Pericardium fibroblast (primary cell): ENCODE measurements around the gene PLXNA3. TPM values are rescaled to one million over a fixed set of nuclear protein-coding genes. Genes with fewer than 3 reads are reported as not detected.

Experiments used
- total RNA-seq: library from RNA; depleted of rRNA; stranded (reverse); fragments of >200 nt; gene quantifications from 2 replicates; pipeline ENCODE4 v1.2.3, GENCODE V29; 2015

PLXNA3 gene
- 14.9 and 41.3 TPM in 2 replicates for total RNA-seq

GRCh38 chrX:154458116-154458953 is at the start of gene PLXNA3:
PLXNA3 (plus strand) TSS chrX:154458281; CDS start chrX:154460184, 1,903 bp downstream.

GRCh38 chrX:154409222-154409871 is 48.7 kb upstream of the PLXNA3 start, which contains the start of gene DNASE1L1:
DNASE1L1 (minus strand) TSS chrX:154409254; CDS start chrX:154405568, 3,686 bp downstream.

GRCh38 chrX:154428176-154429171 is 29.6 kb upstream of the PLXNA3 start, which contains the start of gene ATP6AP1:
ATP6AP1 (plus strand) TSS chrX:154428677; CDS start chrX:154428693, 16 bp downstream.

GRCh38 chrX:154436983-154437752 is 20.9 kb upstream of the PLXNA3 start, which contains the start of gene GDI1:
GDI1 (plus strand) TSS chrX:154437154; CDS start chrX:154437255, 101 bp downstream.

GRCh38 chrX:154443992-154444754 is 13.9 kb upstream of the PLXNA3 start, which contains the start of gene FAM50A:
FAM50A (plus strand) TSS chrX:154444141; CDS start chrX:154444236, 95 bp downstream.

GRCh38 chrX:154478728-154479622 is 20.9 kb downstream of the PLXNA3 start, which contains the start of gene LAGE3:
LAGE3 (minus strand) TSS chrX:154479281; CDS start chrX:154478915, 366 bp downstream.

GRCh38 chrX:154486396-154487207 is 28.5 kb downstream of the PLXNA3 start, which contains the start of gene UBL4A:
UBL4A (minus strand) TSS chrX:154486615; CDS start chrX:154486584, 31 bp downstream.

GRCh38 chrX:154490414-154491083 is 32.5 kb downstream of the PLXNA3 start, which contains the start of gene SLC10A3:
SLC10A3 (minus strand) TSS chrX:154490629; CDS start chrX:154488940, 1,689 bp downstream.

GRCh38 chrX:154515966-154516655 is 58.0 kb downstream of the PLXNA3 start, which contains the start of gene FAM3A:
FAM3A (minus strand) TSS chrX:154516232; CDS start chrX:154515772, 460 bp downstream.

Other genes with a start within 250 kb of the PLXNA3 start
- gene OPN1MW2, start 238.5 kb upstream of the PLXNA3 start, total RNA-seq: not detected in 2 replicates
- not detected in 2 replicates for gene OPN1MW3, start 200.7 kb upstream of the PLXNA3 start, total RNA-seq
- not detected in 2 replicates for gene TEX28, start 163.2 kb upstream of the PLXNA3 start, total RNA-seq
- gene TKTL1, start 162.5 kb upstream of the PLXNA3 start, total RNA-seq: not detected in 2 replicates
- gene FLNA, start 83.6 kb upstream of the PLXNA3 start, total RNA-seq: 918 and 2,171 TPM in 2 replicates
- gene EMD, start 79.0 kb upstream of the PLXNA3 start, total RNA-seq: 73.5 and 86.1 TPM in 2 replicates
- 9,658 and 12,949 TPM in 2 replicates for gene RPL10, start 59.9 kb upstream of the PLXNA3 start, total RNA-seq
- gene DNASE1L1, start 49.0 kb upstream of the PLXNA3 start, total RNA-seq: 33.7 and 34.2 TPM in 2 replicates
- gene TAFAZZIN, start 46.7 kb upstream of the PLXNA3 start, total RNA-seq: 17.0 and 23.9 TPM in 2 replicates
- 43.3 and 50.6 TPM in 2 replicates for gene ATP6AP1, start 29.6 kb upstream of the PLXNA3 start, total RNA-seq
- gene GDI1, start 21.1 kb upstream of the PLXNA3 start, total RNA-seq: 89.5 and 101 TPM in 2 replicates
- 42.2 and 65.5 TPM in 2 replicates for gene FAM50A, start 14.1 kb upstream of the PLXNA3 start, total RNA-seq
- 45.6 and 72.6 TPM in 2 replicates for gene LAGE3, start 21.0 kb downstream of the PLXNA3 start, total RNA-seq
- 30.6 and 37.0 TPM in 2 replicates for gene UBL4A, start 28.3 kb downstream of the PLXNA3 start, total RNA-seq
- gene SLC10A3, start 32.3 kb downstream of the PLXNA3 start, total RNA-seq: 30.8 and 32.3 TPM in 2 replicates
- 41.6 and 42.7 TPM in 2 replicates for gene FAM3A, start 58.0 kb downstream of the PLXNA3 start, total RNA-seq
- gene G6PD, start 88.6 kb downstream of the PLXNA3 start, total RNA-seq: 144 and 225 TPM in 2 replicates
- 12.3 and 18.2 TPM in 2 replicates for gene IKBKG, start 89.3 kb downstream of the PLXNA3 start, total RNA-seq
- not detected in 2 replicates for gene CTAG1A, start 126.9 kb downstream of the PLXNA3 start, total RNA-seq
- not detected in 2 replicates for gene CTAG1B, start 161.0 kb downstream of the PLXNA3 start, total RNA-seq
- not detected in 2 replicates for gene CTAG2, start 195.3 kb downstream of the PLXNA3 start, total RNA-seq